HG03280 (cell line): Measurements from ENCODE around the gene PISD.

Experiments used
- ATAC-seq: cut with Tn5 transposase; IDR thresholded peaks from one replicate; pipeline ENCODE4 v1.9.1; 2021; ENCODE audit warnings: mild to moderate bottlenecking, moderate library complexity; ENCODE audit not compliant: unreplicated experiment

Gene PISD

DNA sequence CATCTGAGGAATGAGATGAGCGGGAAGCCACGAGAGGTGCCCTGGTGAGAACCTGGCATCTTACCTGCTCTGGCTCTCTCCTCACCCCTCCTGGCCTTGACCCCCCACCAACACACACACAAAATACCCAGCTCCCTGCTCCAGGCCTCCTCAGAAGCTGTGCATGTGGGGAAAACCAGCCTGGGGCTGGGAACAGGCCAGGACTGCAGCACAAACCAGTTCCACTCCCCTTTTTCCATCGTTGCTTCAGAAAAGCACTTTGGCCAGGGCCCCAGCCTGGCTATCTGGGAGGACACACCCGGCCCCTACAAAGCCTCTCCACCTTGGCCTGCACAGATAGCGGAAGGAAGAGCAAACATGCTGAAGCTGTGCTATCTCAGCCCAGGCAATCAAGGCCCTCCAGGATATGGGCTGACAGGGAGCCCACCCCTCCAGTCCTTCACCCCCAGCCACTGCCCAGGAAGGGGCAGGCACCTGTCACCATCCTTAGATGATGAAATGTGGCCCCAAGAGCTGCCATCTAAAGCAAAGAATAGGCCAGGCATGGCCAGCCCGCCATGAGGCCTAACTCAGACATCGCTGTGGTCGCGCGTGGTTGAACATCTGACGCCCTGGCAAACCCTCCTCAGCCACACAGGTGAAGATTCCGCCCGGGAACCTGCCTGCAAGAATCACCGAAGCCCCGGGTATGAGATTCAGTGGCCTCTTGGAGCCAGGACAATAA is 35.4 kb downstream of the PISD start:
- ATAC-seq: no peak

GRCh38 chr22:31625661-31626426 is 36.2 kb downstream of the PISD start:
- no peak for ATAC-seq

DNA sequence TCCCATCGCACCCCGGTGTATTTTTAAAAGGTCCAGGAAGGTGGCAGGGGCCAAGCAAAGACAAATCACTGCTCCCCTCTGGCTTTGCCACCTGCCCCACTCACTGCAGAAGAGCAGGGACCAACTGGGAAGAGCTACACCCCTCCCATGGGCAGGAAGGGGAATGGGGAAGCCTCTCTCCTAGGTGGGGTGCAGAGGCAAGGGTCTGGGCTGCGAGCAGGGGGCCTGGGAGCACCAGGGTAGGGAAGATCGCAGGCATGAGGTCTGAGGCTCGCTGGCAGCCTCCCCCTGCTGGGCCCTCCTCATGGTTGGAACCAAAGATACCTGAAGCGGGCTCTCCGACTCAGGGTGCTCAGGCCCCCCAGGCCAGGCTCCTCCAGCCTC is 36.8 kb downstream of the PISD start:
- no peak for ATAC-seq

GRCh38 chr22:31623592-31624304 is 38.3 kb downstream of the PISD start:
- ATAC-seq: no peak

- no peak for ATAC-seq
These were observed 39.0 kb downstream of the PISD start for GRCh38 chr22:31622980-31623379.

DNA sequence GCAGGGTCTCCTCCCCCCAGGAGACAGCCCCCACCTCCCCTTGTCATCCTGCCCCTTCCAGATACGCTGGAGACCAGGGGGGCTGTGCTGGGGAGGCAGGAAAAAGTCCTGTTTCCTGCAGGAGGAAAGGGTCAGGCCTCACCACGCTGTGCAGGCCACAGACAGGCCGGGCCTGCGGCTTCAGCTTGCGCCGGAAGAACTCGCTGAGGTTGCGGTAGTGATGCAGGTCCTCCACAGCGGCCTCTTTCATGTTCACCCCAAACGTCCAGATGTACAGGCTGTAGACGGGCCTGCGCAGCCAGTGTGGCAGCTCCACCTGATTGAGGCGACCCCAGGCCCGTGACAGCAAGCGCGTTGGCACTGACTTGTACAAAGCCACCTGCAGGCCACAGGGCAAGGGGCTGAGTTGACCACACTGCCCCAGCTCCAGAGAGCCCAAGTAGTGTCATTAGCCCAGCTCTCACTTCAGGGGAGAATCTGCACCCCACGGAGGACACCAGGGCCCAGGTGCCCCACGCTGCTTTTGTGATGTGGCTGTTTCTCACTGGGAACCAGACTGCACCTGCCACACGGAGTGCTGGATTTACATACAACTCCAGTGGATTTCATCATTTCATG is 40.4 kb downstream of the PISD start:
- no peak for ATAC-seq

GRCh38 chr22:31620756-31621480 is 41.1 kb downstream of the PISD start:
- ATAC-seq: no peak

- no peak for ATAC-seq
These were observed 42.3 kb downstream of the PISD start for GRCh38 chr22:31619611-31620300.

GRCh38 chr22:31618471-31619176 is 43.4 kb downstream of the PISD start:
- no peak for ATAC-seq

- no peak for ATAC-seq
These were observed 44.0 kb downstream of the PISD start for GRCh38 chr22:31618057-31618456.

DNA sequence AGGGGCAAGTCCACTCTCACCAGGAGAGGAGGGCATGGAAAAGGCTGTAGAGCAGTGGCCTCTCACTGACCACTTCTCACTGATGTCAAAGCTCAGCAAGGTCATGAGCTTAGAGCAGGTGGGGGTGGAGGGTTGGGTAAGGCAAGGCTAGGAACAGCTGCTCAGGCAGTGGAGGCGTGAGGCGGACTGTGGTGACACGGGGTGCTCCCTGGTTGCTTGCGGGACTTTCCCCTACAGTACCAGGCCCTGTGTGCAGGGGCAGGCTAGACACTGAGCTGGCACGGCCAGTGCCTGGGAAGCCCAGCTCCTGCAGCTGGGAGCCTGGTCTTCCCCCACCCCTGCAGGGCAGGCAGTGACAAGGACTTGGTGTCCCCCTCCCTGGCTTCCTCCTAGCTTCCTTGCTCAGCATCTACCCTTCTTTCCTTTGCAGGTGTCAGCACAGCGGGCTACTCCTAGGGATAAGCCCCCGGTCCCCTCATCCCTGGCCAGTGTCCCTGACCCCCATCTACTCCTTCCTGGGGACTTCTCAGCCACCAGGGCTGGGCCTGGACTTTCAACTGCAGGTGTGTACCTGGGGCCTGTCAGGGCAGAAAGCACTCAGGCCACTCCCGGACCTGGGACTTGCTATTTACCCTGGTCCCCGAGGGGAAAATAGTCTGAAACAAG is 45.6 kb downstream of the PISD start:
- ATAC-seq: no peak

DNA sequence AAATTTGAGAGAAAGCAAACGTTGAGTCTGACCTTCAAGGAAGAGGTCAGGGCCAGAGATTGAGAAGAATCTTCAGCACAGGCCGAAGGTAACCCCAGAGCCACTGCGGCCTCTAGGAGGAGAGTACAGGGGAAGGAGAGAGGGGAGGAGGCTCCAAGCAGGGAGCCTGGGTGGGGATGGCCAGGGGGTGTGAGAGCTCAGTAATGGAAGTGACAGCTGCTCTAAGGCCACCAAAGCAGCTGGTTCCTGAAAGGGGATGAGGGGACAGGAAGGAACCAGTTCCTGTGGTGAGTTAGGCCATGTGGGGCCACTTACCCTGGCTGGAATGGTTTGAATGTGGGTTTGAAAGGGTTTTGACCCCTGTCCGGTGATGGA is 46.1 kb downstream of the PISD start:
- ATAC-seq: no peak

GRCh38 chr22:31615491-31615860 is 46.5 kb downstream of the PISD start:
- no peak for ATAC-seq

DNA sequence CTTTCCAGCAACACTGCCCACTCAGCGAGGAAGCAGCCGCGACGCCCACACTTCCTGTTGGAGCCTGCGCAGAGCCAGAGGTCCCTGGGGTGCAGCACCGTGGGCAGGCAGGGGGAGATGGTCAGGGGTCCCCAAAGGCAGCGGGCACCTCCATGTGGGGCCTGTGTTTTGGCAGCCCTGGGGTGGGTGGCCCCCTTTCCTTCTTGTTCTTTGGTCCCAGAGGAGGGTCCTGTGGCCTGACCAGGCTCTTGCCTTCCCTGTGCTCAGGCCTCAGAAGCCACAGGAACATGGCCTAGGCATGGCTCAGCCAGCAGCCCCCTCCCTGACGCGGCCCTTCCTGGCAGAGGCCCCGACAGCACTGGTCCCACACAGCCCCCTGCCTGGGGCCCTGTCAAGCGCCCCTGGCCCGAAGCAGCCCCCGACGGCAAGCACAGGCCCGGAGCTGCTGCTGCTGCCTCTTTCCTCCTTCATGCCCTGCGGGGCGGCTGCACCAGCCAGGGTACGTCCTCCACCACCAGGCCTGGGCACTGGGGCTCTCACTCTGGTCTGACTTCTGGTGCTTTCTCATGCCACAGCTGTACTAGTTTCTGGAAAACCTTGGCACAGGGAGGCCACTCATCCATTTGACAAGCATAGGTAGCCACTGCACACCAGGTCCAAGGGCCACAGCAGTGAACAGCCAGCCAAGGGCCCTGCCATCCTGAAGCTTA is 47.1 kb downstream of the PISD start:
- ATAC-seq: no peak

- no peak for ATAC-seq
These were observed 48.1 kb downstream of the PISD start for GRCh38 chr22:31613904-31614296.

- ATAC-seq: no peak
These were observed 48.6 kb downstream of the PISD start for GRCh38 chr22:31613286-31613903.

- no peak for ATAC-seq
These were observed 49.1 kb downstream of the PISD start for GRCh38 chr22:31612891-31613285.
